GM06990 (cell line): ENCODE results near the gene LYPD1.

ENCODE experiments used
- DNase-seq: peaks from one replicate; pipeline ENCODE4 v3.0.0-alpha.2; 2011; ENCODE audit not compliant: insufficient read length; ENCODE audit errors: extremely low read depth
- H3K27me3 ChIP-seq: replicated peaks from 2 replicates; pipeline ENCODE4 v1.6.0; 2011; ENCODE audit warnings: low read length; ENCODE audit not compliant: control insufficient read depth, insufficient read depth
- H3K36me3 ChIP-seq: 2 replicates; pipeline ENCODE4 v1.5.1; 2011; ENCODE audit warnings: low read length; ENCODE audit not compliant: control insufficient read depth, insufficient read depth
- H3K4me3 ChIP-seq: replicated peaks from 2 replicates; pipeline ENCODE4 v1.5.1; 2011; ENCODE audit warnings: low read depth, mild to moderate bottlenecking, control low read depth, low read length
- CTCF ChIP-seq: IDR thresholded peaks from 2 replicates; pipeline ENCODE4 v1.5.1; 2011; ENCODE audit warnings: low read length, control low read depth, mild to moderate bottlenecking, inconsistent platforms; ENCODE audit not compliant: insufficient read depth, poor library complexity, severe bottlenecking

Gene LYPD1

DNA sequence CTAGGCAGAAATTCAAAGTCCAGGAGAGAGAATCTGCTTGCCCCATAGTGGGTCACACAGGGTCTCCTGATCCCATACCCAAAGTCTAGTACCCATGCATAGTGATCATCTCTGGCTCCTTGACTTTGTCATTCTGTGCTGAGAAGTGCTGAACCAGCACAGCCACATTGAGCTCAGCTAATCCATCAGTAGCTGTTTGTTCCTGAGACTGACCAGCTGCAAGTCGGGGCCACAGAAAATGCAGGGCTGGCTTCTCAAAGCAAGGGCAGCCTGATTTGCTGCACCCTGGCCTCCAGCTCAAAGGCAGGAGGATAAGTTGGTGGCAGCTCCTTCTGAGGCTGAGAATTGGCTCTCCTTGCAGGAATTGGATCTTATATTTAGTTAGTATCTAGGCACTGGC, 72.2 kb downstream of the LYPD1 start:
- DNase-seq: no peak
- H3K27me3 ChIP-seq: no peaks in the 10 kb centered on the region
- TF ChIP-seq CTCF: no peak
- no peak overlapping the region for H3K4me3 ChIP-seq
- H3K36me3 ChIP-seq: no peaks in the 10 kb centered on the region

GRCh38 chr2:132597166-132597565, 72.8 kb downstream of the LYPD1 start:
- DNase-seq: no peak
- H3K27me3 ChIP-seq: no peaks in the 10 kb centered on the region
- TF ChIP-seq CTCF: no peak
- H3K4me3 ChIP-seq: no peak overlapping the region
- no peaks in the 10 kb centered on the region for H3K36me3 ChIP-seq

DNA sequence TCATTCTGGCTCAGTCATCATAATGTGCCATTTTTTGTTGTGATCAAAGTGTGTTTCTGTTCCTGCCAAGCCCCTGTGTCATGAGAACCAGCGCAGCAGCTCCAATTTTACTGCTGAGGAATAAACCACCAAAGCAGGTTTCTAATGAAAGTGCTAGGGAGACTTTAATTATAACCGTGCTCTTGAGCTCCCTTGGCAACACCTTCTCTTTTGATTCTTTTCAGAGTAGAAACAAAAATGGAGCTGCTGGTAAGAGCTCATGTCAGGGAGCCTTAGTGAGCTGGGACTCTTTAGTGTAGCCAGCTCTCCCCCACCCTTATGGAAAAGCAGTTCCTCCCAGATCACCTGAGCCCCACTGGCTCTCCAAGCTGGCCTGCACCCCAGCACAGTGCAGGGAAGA, 74.3 kb downstream of the LYPD1 start:
- no peak for DNase-seq
- TF ChIP-seq CTCF: no peak
- no peak overlapping the region for H3K4me3 ChIP-seq

DNA sequence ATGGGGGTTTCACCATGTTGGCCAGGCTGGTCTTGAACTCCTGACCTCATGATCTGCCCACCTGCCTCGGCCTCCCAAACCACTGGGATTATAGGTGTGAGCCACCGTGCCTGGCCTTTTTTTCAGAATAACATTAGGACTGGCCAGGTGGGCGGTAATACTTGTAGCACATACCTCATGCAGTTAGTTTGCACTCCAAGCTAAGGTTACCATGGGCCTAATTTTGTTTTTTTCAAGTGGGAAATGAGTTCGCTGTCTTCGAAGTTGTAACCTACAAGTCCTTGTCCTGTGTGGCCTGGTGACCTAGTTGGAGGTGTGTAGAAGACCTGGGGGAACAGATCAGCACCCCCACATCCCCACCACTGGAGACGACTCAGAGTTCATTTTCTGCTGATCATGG, 74.8 kb downstream of the LYPD1 start:
- no peak for DNase-seq
- Histone ChIP-seq H3K4me3 (no peak overlapping the region), H3K27me3 (no peaks in the 10 kb centered on the region), H3K36me3 (no peaks in the 10 kb centered on the region)
- no peak for TF ChIP-seq CTCF

More for the DNA sequence above, 74.3 kb downstream of the LYPD1 start:
- no peaks in the 10 kb centered on the region for H3K36me3 ChIP-seq
- no peaks in the 10 kb centered on the region for H3K27me3 ChIP-seq
